Measurements from ENCODE around the gene CFAP61. TPM values are rescaled to one million over a fixed set of nuclear protein-coding genes. Genes with fewer than 3 reads are reported as not detected.

CFAP61 gene
- total and polyA plus RNA-seq, 8 donors, result 0.15 to 0.53 (median 0.33) TPM

- no peak for DNase-seq
- no peak for TF ChIP-seq CTCF (IDR thresholded peaks at IDR 0.05)
- no peak overlapping the region for H3K4me3 ChIP-seq
- no peaks in the 10 kb centered on the region for H3K36me3 ChIP-seq
- H3K27ac ChIP-seq, result no peak overlapping the region
- intact Hi-C loops (cut with DNase I), result no loop called here
- H3K9me3 ChIP-seq, result no peaks in the 10 kb centered on the region
- no peaks in the 10 kb centered on the region for H3K4me1 ChIP-seq
- no peak for ATAC-seq
- H3K27me3 ChIP-seq, result no peaks in the 10 kb centered on the region
- FAIRE-seq, result no peak
- 51 to 56% methylated on average over 1 of the region's 1 CpG for WGBS, 2 donors
These were observed 131.8 kb downstream of the CFAP61 start for GRCh38 chr20:20184149-20184548.

- Histone ChIP-seq H3K36me3 (no peaks in the 10 kb centered on the region), H3K4me3 (no peak overlapping the region), H3K4me1 (no peaks in the 10 kb centered on the region), H3K27me3 (no peaks in the 10 kb centered on the region), H3K27ac (no peak overlapping the region), H3K9me3 (no peaks in the 10 kb centered on the region)
- DNase-seq (no peak), FAIRE-seq (no peak), ATAC-seq (no peak)
- WGBS, 2 donors, result 68 to 70% methylated on average over 2 of the region's 2 CpGs
- TF ChIP-seq CTCF (IDR thresholded peaks at IDR 0.05), result no peak
- intact Hi-C loops (cut with DNase I), result no loop called here
These were observed 132.4 kb downstream of the CFAP61 start for GRCh38 chr20:20184706-20185105.

- Histone ChIP-seq H3K9me3 (no peaks in the 10 kb centered on the region), H3K4me3 (no peak overlapping the region), H3K27ac (no peak overlapping the region), H3K36me3 (no peaks in the 10 kb centered on the region), H3K27me3 (no peaks in the 10 kb centered on the region), H3K4me1 (no peaks in the 10 kb centered on the region)
- intact Hi-C loops (cut with DNase I), result no loop called here
- DNase-seq (no peak), ATAC-seq (no peak), FAIRE-seq (no peak)
- TF ChIP-seq CTCF (IDR thresholded peaks at IDR 0.05), result no peak
- 40 to 49% methylated on average over 1 of the region's 1 CpG for WGBS, 2 donors
These were observed 136.3 kb downstream of the CFAP61 start for GRCh38 chr20:20188647-20189046.

- Histone ChIP-seq H3K36me3 (no peaks in the 10 kb centered on the region), H3K4me3 (no peak overlapping the region), H3K27me3 (no peaks in the 10 kb centered on the region), H3K4me1 (no peaks in the 10 kb centered on the region), H3K27ac (no peak overlapping the region), H3K9me3 (no peaks in the 10 kb centered on the region)
- no peak for FAIRE-seq
- 54 to 65% methylated on average over 6 of the region's 6 CpGs for WGBS, 2 donors
- DNase-seq, result no peak
- ATAC-seq, result no peak
- no peak for TF ChIP-seq CTCF (IDR thresholded peaks at IDR 0.05)
- intact Hi-C loops (cut with DNase I), result no loop called here
These were observed 140.0 kb downstream of the CFAP61 start for GRCh38 chr20:20192366-20192765.

- no peaks in the 10 kb centered on the region for H3K27me3 ChIP-seq
- H3K4me3 ChIP-seq, result no peak overlapping the region
- WGBS, 2 donors, result 57 to 60% methylated on average over 6 of the region's 6 CpGs
- intact Hi-C loops (cut with DNase I), result no loop called here
- no peak for FAIRE-seq
- no peak overlapping the region for H3K27ac ChIP-seq
- H3K4me1 ChIP-seq, result no peaks in the 10 kb centered on the region
- H3K36me3 ChIP-seq, result no peaks in the 10 kb centered on the region
- no peak for TF ChIP-seq CTCF (IDR thresholded peaks at IDR 0.05)
- H3K9me3 ChIP-seq, result no peaks in the 10 kb centered on the region
- no peak for DNase-seq
- no peak for ATAC-seq
These were observed 142.8 kb downstream of the CFAP61 start for GRCh38 chr20:20195021-20195705.

All from pancreas (tissue), 10 donors.